ENCODE data around the gene KLHL18.
"Not testable (repeated sequence)": the region's sequence is repeated elsewhere in the genome, so short reads cannot be mapped to it uniquely, and the experiment has no call there.

KLHL18 gene

DNA sequence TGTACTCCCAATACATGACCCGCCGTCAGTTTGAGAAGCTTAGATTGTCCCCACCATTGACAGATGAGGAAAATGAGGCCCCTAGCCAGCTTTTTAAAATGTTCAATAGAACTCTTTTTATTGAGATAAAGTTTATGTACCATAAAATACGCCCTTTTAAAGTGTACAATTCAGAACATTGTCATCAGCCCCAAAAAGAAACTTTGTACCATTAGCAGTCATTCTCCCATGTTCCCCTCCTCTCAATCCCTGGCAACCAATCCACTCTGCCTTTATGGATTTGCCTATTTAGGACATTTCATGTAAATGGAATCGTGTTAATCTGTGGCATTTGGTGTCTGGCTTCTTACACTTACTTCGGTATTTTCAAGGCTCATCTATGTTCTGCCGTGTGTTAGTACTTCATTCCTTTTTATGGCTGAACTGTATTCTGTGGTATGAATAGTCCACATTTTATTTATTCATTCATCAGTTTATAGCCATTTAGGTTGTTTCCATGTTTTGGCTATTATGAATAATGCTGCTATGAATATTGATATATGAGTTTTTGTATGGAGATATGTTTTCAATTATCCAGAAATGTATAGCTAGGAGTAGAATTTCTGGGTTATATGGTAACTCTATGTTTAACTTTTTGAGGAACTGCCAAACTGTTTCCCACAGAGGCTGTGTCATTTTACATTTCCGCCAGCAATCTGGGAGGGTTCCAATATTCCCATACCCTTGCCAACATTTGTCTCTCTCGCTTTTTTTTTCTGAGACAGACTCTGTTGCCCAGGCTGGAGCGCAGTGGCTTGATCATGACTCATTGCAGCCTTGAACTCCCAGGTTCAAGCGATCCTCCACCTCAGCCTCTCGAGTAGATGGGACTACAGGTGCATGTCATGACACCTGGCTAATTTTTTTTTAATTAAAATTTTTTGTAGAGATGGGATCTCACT, 82.7 kb downstream of the KLHL18 start:
- no peak for DNase-seq

DNA sequence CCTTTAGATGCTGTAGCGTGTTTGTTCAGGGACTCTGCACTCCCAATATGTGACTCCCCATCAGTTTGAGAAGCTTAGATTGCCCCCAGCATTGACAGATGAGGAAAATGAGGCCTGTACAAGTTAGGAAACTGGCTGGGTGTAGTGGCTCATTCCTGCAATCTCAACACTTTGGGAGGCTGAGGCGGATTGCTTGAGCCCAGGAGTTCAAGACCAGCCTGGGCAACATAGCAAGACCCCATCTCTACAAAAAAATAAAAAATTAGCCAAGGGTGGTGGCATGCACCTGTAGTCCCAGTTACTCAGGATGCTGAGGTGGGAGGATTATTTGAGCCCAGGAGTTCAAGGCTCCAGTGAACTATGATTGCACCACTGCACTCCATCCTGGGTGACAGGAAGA, 84.1 kb downstream of the KLHL18 start:
- no peak for DNase-seq

DNA sequence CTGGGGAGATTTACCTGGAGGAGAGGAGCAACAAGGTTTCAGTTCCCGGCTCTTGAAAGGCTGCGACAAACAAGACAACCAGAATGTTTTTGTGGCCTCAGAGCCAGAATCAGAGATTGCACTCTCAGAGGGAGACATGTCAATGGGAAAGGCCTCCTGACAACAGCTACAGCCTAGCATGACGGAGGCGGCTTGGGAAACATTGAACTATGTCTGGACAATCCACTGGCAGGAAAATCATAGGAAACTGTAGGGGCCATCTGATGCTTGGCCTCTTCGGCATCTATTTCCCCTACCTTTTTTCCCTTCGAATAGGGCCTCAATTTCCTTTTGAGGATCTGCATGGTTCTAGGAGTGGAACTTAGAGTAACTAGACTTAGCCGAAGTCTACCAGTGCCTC, 84.9 kb downstream of the KLHL18 start:
- no peak for DNase-seq

DNA sequence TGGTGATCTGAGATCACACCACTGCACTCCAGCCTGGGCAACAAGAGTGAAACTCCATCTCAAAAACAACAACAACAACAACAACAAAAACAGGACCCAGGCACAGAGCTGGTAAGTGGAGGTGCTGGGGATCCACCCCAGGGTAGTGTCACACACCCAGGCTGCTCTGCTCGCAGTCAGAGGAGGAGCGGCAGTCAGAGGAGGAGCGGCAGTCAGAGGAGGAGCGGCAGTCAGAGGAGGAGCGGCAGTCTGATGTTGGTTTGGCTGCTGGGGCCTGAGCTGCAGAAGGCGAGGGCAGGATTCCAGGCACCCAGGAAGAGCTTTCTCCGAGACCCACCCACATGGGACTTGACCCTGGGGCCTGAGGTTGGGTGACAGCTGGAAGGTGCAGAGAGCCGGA, 87.3 kb downstream of the KLHL18 start:
- DNase-seq, result not testable (repeated sequence)

DNA sequence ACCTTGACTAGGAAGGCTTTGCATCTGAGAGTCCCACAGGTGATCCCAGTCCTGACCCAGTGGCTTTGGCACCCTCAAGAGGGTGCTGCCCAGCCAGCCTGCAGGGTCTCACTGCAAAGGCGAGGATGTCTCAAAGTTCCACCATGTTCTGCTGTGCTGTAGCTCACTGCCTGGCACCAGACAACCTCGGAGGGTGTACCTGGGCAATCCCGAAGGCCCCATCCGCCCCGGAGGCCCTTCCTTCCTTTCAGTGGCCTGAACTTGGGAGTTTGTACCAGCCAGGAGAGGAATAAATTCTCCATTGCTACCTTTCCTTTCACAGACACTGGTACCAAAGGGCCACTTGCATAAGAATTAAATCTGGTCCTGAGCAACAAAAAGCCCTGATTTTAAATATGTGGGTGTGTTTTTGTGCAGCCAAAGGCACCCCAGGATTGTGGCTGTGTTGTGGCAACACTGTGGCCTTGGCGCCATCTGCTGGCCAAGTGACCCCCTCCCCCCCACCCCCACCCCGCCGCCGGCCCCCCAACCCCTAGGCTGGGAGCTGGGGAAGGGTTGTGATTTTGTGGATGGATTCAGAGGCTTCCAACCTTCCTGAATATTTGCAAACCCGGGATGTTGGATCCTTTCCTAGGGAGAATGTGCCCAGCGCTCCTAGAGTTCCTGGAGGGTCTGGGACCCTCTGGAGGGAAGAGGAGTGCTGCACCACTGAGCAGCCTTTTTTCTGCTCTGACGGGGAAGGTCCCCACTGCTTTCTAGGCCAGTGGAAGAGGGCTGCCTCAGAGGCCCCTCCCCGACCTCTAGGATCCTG, 88.3 kb downstream of the KLHL18 start:
- peak; percentile 19 for DNase-seq

DNA sequence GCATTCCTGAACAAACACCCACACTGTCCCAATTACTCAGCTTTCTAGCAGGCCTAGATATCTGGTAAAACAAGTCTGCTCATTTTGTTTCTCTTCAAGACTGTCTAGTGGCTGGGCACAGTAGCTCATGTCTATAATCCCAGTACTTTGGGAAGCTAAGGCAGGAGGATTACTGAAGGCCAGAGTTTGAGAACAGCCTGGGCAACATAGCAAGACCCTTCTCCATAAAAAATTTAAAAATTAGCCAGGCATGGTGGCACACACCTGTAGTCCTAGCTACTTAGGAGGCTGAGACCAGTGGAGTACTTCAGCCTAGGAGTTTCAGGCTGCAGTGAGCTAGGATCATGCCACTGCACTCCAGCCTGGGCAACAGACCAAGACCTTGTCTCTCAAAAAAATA, 91.8 kb downstream of the KLHL18 start:
- no peak for DNase-seq

DNA sequence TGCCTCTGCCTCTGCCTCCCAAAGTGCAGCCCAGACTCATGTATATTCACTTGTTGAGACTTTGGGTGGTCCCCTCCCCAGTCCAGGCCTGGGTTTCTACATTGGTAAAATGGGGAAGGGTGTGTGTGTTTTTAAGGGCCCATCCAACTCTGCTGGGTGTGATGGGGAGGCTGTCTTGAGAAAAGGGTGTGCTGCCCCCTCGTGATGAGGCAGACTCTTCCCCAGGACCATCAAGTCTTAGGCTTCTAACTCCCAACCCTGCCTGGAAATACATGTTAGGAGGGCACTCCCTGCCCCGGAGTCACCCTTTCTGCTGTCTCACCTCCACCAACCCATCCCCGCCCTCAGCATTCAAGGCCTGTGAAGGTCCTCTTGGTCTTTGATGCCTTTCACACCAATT, 93.6 kb downstream of the KLHL18 start:
- DNase-seq, result no peak

DNA sequence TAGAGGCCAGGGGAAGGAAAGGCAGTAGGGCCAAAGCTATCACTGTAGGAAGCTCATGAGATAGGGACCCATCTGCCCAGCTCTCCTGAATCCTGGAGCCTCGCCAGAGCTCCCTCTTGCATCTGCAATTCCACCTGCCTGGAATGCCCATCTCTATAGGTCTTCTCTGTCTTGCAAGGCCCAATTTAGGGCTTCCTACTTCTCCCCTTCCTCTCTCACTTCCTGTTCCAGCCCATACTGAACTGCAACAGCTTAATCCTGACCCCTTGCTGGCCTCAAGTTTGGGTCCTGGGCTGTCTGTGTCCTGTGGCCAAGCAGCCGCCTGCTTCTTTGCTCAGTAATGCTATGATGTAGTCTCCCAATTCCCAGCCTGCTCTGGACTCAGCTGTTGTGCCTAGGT, 94.4 kb downstream of the KLHL18 start:
- no peak for DNase-seq

DNA sequence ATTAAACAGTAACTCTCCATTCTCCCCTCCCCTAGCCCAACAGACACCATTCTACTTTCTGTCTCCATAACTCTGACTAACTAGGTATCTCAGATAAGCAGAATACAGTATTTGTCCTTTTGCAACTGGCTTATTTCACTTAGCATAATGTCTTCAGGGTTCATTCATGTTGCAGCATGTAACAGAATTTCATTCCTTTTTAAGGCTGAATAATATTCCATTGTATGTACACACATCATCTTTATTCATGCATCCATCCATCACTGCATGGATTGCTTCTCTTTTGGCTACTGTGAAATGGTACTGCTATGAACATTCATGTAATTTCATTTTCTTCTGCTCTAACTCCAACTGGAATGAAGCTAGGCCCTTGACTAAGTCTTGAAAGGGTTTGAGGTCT, 96.1 kb downstream of the KLHL18 start:
- no peak for DNase-seq

DNA sequence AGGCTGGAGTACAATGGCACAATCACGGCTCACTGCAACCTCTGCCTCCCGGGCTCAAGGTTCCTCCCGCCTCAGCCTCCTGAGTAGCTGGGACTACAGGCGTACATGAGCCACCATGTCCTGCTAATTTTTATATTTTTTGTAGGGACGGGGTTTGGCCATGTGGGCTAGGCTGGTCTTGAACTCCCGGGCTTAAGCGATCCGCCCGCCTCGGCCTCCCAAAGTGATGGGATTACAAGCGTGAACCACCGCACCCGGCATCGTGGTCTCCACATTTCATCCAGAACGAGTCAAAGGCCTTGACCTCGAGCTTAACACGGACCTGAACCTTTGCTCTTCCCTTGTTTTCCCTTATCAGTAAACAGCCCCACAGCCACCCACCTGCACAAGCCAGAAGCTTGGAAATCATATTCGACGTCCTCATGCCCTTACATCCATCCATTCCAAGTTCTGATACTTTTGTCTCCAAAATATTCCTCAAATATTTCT, 96.7 kb downstream of the KLHL18 start:
- DNase-seq, result no peak

DNA sequence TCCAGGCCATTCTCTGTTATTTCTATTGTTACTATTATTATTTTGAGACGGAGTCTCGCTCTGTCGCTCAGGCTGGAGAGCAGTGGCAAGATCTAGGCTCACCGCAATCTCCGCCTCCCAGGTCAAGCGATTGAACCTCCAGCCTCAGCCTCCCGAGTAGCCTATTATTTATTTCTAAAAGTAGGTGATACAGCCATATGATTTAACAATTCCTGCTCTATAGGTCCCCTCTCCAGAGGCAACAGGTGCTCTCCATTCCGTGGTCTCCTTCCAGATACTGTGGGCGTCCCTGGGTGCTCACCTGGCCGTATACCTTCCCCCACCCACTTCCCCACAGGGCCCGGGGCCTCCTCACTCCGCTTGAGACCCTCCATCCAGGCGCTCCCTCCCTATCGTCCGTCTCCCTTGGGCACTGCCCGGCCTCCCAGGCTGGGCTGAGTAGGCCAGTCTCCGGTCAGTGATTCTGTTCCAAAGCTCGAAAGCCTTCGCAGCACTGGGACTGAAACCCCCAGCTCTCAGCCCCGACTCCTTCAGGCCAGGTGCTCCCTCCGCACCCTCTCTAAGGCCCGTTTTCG, 97.4 kb downstream of the KLHL18 start:
- no peak for DNase-seq

DNA sequence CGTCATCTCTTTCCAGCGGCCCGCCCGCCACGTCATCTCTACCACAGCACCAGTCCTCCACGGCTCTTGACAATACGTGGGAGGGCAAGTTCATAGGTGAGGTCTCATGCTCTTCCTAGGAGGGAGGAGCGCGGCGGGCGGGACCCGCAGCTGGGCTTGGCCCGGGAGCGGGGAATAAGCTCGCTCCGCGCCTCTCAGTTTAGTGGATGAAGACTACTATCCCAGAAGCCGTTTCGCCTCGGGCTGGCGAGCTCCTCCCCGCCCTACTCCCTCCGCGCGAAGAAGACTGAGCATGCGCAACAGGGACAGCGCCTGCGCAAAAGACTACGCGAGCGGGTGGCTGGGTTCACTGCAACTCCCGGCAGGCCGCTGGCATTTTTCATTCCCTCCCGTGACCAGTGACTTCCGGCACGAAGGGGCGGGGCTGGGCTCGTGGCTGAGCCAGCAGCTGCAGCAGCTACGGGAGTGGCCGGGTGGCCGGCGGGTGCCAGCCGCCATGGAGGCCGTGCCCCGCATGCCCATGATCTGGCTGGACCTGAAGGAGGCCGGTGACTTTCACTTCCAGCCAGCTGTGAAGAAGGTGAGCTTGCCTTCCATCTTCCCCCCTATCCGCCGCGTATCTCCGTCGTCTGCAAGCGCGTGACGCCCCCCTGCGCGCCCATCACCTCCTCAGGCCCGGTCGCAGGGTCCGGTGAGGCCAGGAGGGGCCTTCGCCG, 98.0 kb downstream of the KLHL18 start, which contains the start of gene PTPN23:
Gene PTPN23, plus strand, starts transcription at position 421 of the 716 bp plus-strand sequence. Its CDS starts 76 bp downstream, at position 497.
- DNase-seq, result peak; percentile 99

DNA sequence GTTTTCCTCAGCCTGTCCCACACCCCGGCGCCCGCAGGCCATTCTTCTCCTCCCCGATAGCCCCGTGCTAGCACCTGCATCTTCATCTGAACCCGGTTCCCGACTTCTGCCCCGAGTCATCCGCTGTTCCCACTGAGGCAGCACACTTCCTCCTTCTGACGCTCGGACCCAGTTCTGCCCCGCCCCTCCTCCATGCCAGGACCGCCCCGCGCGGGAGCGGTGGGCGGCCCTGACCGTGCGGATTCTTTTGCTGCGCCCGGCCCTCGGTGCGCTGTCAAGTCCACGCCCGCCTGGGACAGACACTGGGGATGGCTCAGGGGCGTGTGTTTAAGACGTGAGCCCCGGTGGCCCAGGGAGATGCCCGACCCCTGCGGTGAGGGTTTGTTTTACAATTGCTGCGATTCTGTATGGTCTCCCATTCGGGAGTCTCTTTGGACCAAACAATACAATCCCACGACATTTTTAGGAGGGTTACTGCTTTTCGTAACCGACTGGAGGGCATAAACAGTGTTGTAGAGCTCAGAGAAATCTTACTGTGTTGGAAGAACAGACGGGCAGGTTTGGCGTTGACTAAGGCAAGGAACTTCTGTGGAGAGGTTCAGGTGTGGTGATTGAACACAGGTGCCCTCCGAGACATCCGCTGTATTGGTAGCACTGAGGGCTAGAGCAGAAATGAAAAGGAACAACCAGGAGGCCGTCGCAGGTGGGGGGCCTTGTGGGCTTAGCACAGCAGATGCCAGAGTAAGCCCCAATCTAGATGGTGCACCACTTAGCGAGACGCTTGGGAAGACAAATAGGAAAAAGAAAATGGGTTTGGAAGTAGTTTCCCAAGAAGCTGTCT, 98.8 kb downstream of the KLHL18 start:
- peak; percentile 94 for DNase-seq

DNA sequence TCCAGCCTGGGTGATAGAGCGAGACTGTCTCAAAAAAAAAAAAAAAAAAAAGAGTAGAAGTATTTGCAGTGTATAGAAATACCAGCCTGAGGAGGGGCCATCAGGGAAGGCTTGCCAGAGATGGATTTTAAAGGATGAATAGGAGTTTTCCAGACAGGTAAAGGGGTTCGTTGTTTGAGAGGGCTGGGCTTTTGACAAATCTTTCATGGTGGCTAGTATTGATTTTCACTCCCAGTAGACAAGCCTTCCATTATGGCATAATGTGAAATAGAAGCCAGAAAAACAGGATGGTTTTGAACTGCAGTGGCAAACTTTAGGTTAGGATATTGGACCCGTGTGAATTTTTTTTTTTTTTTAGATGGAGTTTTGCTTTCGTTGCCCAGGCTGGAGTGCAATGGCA, 101.7 kb downstream of the KLHL18 start:
- no peak for DNase-seq

DNA sequence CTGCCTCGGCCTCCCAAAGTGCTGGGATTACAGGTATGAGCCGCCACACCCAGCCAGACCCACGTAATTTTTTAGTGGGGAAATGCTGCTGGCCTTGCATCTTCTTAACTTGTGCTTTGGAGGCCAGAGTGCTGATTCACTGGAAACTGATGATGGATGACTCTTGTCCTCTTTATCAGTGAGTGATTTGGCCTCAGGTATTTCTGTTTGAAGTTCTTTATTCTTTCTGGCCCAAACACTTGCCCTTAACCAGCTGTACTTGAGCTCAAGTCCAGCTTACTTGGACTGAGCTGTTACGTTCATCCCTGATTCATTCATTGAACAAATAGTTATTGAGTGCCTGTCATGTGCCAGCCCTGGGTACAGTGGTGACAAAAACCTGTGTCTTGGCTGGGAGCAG, 102.3 kb downstream of the KLHL18 start:
- DNase-seq, result no peak

DNA sequence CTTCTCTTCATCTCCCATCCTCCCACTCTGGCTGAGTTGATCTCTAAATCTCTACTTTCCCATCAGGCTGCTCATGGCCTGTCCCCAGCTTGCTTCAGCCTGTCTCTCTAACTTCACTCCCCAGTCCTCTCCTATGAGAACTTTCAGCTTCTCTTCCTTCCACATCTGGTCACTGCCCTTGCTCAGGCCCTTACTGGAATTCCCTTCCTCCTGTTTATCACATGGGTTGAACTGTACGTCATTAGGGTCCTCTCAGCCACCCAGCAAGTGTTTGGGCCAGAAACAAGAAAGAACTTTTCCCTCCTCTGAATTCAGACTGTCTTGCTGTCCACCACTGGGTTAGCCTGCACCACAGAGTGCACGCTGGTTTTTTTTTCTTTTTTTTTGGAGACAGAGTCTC, 103.1 kb downstream of the KLHL18 start:
- DNase-seq, result no peak

DNA sequence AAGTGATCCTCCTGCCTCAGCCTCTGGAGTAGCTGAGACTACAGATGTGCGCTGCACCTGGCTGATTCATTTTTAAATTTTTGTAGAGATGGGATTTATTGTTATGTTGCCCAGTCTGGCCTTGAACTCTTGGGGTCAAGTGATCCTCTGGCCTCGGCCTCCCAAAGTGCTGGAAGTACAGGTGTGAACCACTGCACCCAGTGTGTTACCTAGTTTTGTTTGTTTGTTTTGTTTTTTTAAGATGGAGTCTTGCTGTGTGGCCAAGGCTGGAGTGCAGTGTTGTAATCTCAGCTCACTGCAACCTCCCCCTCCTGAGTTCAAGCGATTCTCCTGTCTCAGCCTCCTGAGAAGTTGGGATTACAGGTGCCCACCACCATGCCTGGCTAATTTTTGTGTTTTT, 110.2 kb downstream of the KLHL18 start:
- DNase-seq, result no peak

DNA sequence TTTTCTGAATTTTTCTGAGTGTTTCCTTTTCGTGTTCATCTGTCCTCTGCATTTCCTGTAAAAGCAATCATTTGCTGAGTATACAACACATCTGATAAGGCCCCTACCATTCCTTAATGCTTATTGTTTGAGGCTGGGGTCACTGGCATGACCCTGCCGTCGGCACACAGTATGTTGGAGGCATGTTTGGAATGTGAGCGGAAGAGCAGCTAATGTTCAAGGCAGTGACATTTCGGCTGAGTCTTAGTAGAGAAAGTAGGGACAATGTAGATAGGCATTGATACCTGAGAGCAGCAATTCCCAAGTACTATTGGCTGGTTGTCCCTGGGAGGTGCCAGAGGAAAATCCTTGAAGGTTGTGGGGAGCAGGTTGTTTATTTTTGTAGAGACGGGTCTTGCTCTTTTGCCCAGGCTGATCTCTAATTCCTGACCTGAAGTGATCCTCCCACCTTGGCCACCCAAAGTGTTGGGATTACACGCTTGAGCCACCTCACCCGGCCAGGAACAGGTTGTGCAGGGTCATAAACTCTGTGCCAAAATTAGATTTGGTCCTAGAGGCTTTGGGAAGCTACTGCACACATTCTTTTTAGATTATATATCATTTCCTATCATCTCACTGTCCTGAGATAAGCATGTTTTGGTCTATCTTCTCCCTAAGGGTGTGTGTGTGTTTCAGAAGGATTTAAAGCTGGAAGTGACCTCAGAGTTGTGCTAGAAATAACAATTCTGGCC, 111.6 kb downstream of the KLHL18 start:
- no peak for DNase-seq

DNA sequence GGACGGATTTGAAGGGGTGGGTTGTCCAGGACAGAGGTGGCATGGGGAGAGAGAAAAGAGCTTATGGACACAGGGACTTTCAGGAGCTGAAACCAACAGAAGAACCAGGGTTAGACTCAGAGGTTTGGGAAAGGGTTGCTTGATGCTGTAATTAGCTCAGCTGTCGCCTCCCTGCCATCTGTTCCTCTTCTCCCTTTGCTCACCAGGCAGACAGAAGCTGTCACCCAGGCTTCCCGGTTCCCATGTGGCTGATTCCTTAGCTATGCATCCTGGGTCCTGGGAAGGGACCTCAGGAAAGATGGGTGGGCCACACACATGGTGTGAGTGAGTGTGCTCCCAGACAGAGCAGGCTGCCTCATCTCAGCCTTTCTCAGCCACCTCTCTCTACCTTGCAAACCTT, 112.1 kb downstream of the KLHL18 start:
- no peak for DNase-seq

Measured in OCI-M1 (cell line).